Measurements from ENCODE around the gene NRSN2. TPM values are rescaled to one million over a fixed set of nuclear protein-coding genes. Genes with fewer than 3 reads are reported as not detected.
"Not testable (repeated sequence)": the region's sequence is repeated elsewhere in the genome, so short reads cannot be mapped to it uniquely, and the experiment has no call there.

The NRSN2 gene
- total RNA-seq, 1 donor from 2014 or later, result 9.7 TPM

GRCh38 chr20:373171-373890 lies 26.4 kb downstream of the NRSN2 start:
- DNase-seq (ENCODE audit: low read depth in 2 of 2), result peak; percentile 86 to 95

- no peak for DNase-seq (ENCODE audit: low read depth in 2 of 2)
These were observed 28.5 kb downstream of the NRSN2 start for GRCh38 chr20:375265-375889.

- DNase-seq (ENCODE audit: low read depth in 2 of 2), result no peak
These were observed 29.2 kb downstream of the NRSN2 start for GRCh38 chr20:376089-376488.

- no peak for DNase-seq (ENCODE audit: low read depth in 2 of 2)
These were observed 29.8 kb downstream of the NRSN2 start for GRCh38 chr20:376750-377149.

- DNase-seq (ENCODE audit: low read depth in 2 of 2), result not testable (repeated sequence)
These were observed 30.7 kb downstream of the NRSN2 start for GRCh38 chr20:377578-377977.

- no peak for DNase-seq (ENCODE audit: low read depth in 2 of 2)
These were observed 32.0 kb downstream of the NRSN2 start for GRCh38 chr20:378961-379336.

GRCh38 chr20:380763-381580 lies 34.1 kb downstream of the NRSN2 start:
- DNase-seq (ENCODE audit: low read depth in 2 of 2), result peak; percentile 59 to 71

- DNase-seq (ENCODE audit: low read depth in 2 of 2), result peak; percentile 75 to 89
These were observed 34.8 kb downstream of the NRSN2 start for GRCh38 chr20:381581-382290.

- DNase-seq (ENCODE audit: low read depth in 2 of 2), result no peak
These were observed 35.6 kb downstream of the NRSN2 start for GRCh38 chr20:382291-383115.

GRCh38 chr20:383889-384288 lies 37.0 kb downstream of the NRSN2 start:
- no peak for DNase-seq (ENCODE audit: low read depth in 2 of 2)

- no peak for DNase-seq (ENCODE audit: low read depth in 2 of 2)
These were observed 37.8 kb downstream of the NRSN2 start for GRCh38 chr20:384723-385122.

GRCh38 chr20:385448-385847 lies 38.5 kb downstream of the NRSN2 start:
- no peak for DNase-seq (ENCODE audit: low read depth in 2 of 2)

GRCh38 chr20:386634-387033 lies 39.7 kb downstream of the NRSN2 start:
- not testable (repeated sequence) for DNase-seq (ENCODE audit: low read depth in 2 of 2)

GRCh38 chr20:387520-387919 lies 40.6 kb downstream of the NRSN2 start:
- DNase-seq (ENCODE audit: low read depth in 2 of 2), result no peak

GRCh38 chr20:388034-388994 lies 41.4 kb downstream of the NRSN2 start:
- DNase-seq (ENCODE audit: low read depth in 2 of 2), result no peak

- DNase-seq (ENCODE audit: low read depth in 2 of 2), result no peak
These were observed 42.3 kb downstream of the NRSN2 start for GRCh38 chr20:389220-389619.

GRCh38 chr20:391041-391711 lies 44.3 kb downstream of the NRSN2 start:
- DNase-seq (ENCODE audit: low read depth in 2 of 2), result no peak

- not testable (repeated sequence) for DNase-seq (ENCODE audit: low read depth in 2 of 2)
These were observed 46.4 kb downstream of the NRSN2 start for GRCh38 chr20:393296-393695.

GRCh38 chr20:396252-396618 lies 49.3 kb downstream of the NRSN2 start:
- DNase-seq (ENCODE audit: low read depth in 2 of 2), result no peak
